Activated naive CD4-positive, alpha-beta T cell treated with anti-CD3 and anti-CD28 coated beads, Interleukin-2, amount 50 U/mL, for 24 hours (primary cell): Measurements from ENCODE around the gene C9orf72.

ENCODE experiments used
- H3K27ac Mint-ChIP-seq: one replicate; pipeline ENCODE4 v1.8.0; 2021; ENCODE audit warnings: mild to moderate bottlenecking, mixed read lengths
- H3K27me3 Mint-ChIP-seq: one replicate; pipeline ENCODE4 v1.8.0; 2021; ENCODE audit warnings: mixed read lengths
- H3K36me3 Mint-ChIP-seq: one replicate; pipeline ENCODE4 v1.8.0; 2021; ENCODE audit warnings: mixed read lengths
- H3K4me1 Mint-ChIP-seq: one replicate; pipeline ENCODE4 v1.8.0; 2021; ENCODE audit warnings: mixed read lengths
- H3K4me3 Mint-ChIP-seq: one replicate; pipeline ENCODE4 v1.8.0; 2021; ENCODE audit warnings: mild to moderate bottlenecking, mixed read lengths
- H3K9me3 Mint-ChIP-seq: one replicate; pipeline ENCODE4 v1.8.0; 2021; ENCODE audit warnings: mixed read lengths

The C9orf72 gene

DNA sequence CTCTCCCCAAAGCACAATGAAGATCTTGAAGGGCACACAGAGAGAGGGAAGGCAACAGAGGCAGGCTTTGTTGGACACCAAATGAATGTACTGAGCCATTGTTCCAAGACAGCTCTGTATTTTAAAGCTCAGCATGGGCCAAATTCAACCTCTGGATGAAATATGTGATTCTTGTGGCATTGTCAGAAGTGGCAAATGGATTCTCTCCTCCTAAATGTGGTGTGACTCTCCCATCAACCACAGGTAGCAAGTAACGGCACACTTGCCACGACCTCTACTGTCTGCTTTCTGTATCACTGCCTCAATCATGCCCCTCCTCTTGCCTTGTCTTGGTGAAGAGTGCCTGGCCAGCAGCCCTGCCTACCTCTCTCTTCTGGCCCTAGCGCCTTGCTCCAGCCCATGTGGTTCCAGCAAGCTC, 37.6 kb downstream of the C9orf72 start:
- no peak overlapping the region for H3K4me3 Mint-ChIP-seq
- H3K4me1 Mint-ChIP-seq = no peaks in the 10 kb centered on the region
- H3K36me3 Mint-ChIP-seq = peaks cover 6% of the 10 kb centered on the region
- no peak overlapping the region for H3K27ac Mint-ChIP-seq
- no peaks in the 10 kb centered on the region for H3K9me3 Mint-ChIP-seq
- no peaks in the 10 kb centered on the region for H3K27me3 Mint-ChIP-seq

DNA sequence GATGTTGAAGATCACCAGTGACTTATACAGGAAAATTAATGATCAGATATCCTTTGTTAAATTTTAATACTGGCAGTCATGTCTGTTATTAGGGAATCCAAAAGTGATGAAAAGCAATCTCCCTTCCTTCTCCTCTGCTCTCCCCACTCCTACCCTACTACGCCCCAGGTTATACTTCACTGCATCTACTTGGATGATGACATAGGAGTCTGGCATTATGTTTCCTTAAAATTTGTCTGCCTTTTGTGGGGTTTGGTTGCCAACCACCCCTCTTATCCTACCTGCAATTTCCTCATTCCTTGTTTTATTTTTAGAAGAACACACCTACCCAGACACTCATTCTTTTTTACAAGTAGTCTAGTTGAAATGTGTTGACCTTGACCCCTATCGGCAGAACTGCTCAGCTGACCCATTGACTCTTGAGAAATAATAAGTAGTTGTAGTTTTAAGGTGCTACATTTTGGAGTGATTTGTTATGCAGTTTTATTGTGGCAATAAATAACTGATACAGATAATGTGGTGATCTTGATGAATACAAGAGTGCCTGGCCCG, 38.5 kb downstream of the C9orf72 start:
- no peaks in the 10 kb centered on the region for H3K27me3 Mint-ChIP-seq
- no peaks in the 10 kb centered on the region for H3K9me3 Mint-ChIP-seq
- H3K36me3 Mint-ChIP-seq = peaks cover 6% of the 10 kb centered on the region
- H3K27ac Mint-ChIP-seq = no peak overlapping the region
- H3K4me1 Mint-ChIP-seq = no peaks in the 10 kb centered on the region
- H3K4me3 Mint-ChIP-seq = no peak overlapping the region

DNA sequence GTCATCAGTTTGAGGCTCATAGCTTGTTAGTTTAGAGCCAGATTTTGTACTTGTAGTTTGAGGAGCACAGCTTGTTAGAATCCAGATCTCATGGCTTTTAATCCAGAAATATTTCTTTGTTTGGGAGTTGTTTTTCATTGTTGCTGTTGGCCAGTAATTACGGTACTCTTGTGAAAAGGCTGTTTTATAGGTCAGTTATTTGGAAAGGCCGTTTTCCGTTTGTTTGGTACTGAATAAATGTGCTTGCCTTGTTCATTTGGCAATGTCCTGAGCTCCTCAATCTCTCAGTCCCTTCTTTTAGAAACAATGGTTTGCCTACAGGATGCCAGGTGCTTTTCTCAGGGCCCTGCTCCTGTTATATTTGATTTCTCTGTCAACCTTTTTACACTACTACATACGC, 39.1 kb downstream of the C9orf72 start:
- Mint-ChIP-seq H3K9me3 (no peaks in the 10 kb centered on the region), H3K27ac (no peak overlapping the region), H3K4me1 (no peaks in the 10 kb centered on the region), H3K36me3 (peaks cover 6% of the 10 kb centered on the region), H3K27me3 (no peaks in the 10 kb centered on the region), H3K4me3 (no peak overlapping the region)

DNA sequence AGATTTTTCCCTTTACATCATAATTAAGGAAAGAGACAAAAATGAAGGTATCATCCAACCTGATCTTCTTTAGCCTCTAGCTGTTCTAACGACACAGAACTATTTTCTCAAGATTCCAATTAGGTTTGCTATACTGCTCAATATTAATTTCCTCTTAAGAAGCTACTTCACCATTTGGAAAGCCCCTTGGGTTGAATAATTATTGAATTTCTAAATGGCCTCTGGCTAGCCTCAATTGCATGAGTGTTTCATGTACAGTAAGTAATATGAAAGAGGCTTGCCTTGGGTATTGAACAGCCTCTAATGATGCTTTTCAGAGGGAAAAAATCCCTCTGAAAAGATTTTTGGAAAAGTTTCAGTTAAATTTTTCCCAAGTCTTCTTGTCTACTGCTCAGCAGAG, 40.0 kb downstream of the C9orf72 start:
- Mint-ChIP-seq H3K27ac (no peak overlapping the region), H3K4me3 (no peak overlapping the region), H3K27me3 (no peaks in the 10 kb centered on the region)

DNA sequence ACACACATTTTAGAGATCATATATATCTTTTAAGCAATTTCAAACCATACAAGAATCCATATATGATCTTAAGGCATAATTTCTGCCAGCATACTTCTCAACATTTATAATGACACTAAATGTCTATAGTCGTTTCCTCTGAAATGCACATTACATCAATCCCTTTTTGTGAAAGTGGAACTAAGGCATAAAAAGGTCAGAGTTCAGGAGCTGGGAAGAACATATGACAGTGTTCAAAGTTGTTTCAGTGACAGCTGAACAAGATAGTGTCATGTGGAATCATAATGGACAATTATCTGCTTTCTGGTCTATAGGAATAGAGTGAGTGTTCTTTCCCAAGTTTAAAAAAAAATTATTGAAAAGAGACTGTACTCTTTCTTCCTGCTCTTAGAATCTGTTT, 41.2 kb downstream of the C9orf72 start:
- peaks cover 4% of the 10 kb centered on the region for H3K36me3 Mint-ChIP-seq
- H3K4me1 Mint-ChIP-seq = peaks cover 5% of the 10 kb centered on the region
- H3K9me3 Mint-ChIP-seq = no peaks in the 10 kb centered on the region
- H3K27ac Mint-ChIP-seq = no peak overlapping the region
- no peak overlapping the region for H3K4me3 Mint-ChIP-seq
- peaks cover 3% of the 10 kb centered on the region for H3K27me3 Mint-ChIP-seq

More for the DNA sequence above, 40.0 kb downstream of the C9orf72 start:
- Mint-ChIP-seq H3K9me3 (no peaks in the 10 kb centered on the region), H3K4me1 (peaks cover under 1% of the 10 kb centered on the region), H3K36me3 (peaks cover 6% of the 10 kb centered on the region)

DNA sequence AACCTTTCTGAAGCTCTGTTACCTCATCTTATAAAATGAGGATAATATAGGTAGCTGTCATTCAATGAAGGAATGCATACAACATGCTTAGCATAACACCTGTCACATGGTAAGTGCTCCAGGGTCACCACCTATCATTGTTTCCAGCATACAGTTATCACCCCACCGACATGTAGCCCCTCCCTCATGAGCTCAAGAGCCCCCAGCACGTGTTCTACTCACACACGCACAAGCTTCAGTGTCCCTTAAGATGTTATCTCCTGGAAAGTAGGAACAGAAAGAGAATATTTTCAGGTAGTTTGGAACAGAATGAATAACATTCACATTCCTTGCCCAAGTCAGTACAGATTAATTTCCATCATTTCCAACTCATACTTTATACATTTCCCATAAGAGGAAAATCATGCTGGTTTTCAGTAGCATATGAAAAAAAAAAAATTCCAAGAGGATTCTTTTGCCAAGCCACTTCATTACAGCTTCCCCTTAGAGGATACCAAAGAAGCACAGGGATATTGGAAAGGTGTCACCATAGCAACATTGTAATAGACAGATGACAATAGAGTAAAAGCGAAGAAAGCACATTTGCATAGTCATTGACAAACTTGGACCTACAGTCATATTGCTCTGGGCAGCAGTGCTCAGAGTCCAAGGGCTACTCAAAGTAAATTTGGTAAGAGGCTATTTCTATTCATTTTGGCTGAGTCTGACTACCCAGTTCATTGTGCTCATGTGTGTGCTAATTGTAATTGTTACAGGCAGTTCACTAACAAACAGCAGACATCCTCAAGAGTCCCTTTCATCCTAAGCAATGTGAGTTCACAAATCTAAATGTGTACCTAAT, 42.1 kb downstream of the C9orf72 start:
- Mint-ChIP-seq H3K4me1 (peaks cover 5% of the 10 kb centered on the region), H3K27ac (no peak overlapping the region), H3K36me3 (peaks cover 4% of the 10 kb centered on the region)

DNA sequence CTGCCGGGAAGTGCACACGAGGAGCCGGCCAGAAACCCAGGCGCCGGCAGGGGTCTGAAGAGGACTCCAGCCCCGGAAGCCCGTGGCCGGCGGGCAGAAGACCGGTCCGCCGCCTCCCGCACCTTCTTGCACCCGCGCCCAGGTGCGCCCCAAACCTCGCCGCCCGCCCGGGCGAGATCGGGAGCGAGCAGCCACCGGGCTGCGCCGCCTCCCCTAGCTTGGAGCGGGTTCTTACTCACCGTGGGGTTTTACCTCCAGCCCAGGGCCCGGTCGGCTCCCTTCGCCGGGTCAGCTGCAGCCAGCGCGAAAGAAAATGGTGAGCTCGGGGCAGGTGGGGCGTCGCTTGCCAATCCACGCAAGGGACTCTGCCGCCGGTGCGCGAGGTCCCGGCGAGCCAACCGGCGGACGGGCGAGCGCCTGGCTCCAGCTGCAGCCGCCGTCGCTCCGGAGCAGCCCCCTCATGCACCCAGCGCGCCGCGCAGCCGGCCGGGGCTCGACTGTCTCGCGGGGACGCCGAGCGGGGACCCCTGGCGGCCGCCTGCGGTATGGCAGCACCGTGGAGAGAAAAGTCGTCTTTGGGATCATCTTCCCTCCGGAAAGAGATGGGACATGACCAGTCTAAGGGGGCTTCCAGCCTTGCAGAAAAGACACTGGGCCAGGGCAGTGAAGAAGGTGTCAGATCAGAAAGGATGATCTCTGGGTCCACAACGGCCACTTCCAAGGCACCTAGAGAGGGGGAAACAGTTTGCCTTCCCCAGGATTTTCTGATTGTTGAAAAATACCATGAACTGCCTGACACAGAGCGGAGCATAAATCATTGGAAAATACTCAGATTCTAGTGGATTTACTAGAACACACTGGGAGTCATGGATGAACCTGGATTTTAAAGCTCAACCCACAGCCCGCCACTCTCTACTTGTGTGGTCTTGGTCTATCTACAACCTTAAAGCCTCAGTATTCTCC, 43.7 kb downstream of the C9orf72 start, which contains the start of gene MOB3B:
MOB3B (minus strand) TSS at position 499 of the 963 bp plus-strand sequence. CDS start 74,264 bp downstream, outside the sequence.
- Mint-ChIP-seq H3K27me3 (peaks cover 3% of the 10 kb centered on the region), H3K4me1 (peaks cover 5% of the 10 kb centered on the region), H3K27ac (peak within 1 kb of the TSS; percentile 66), H3K36me3 (peaks cover 4% of the 10 kb centered on the region), H3K4me3 (peak within 1 kb of the TSS; percentile 87), H3K9me3 (no peaks in the 10 kb centered on the region)

More for the DNA sequence above, 42.1 kb downstream of the C9orf72 start:
- Mint-ChIP-seq H3K27me3 (peaks cover 3% of the 10 kb centered on the region), H3K4me3 (no peak overlapping the region), H3K9me3 (no peaks in the 10 kb centered on the region)

DNA sequence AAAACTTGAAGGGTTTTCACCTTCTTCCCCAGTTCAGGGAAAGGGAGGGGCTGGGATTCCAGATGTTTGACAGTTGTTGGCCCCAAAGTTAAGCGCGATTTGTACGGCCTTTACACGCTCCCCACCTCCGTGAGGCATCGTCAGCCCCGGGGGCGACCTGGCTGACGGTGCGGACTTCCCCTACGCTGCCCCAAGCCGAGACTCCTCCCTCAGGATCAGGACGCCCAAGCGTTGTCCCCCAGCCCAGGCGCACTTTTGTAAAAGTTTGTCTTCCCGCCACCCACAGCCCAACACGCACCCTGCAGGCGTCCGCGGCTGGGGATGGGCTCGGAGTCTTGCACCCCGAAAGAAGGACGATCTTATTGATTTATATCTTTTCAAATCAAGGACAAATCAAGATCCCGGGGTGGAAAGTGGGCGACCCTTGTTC, 44.4 kb downstream of the C9orf72 start:
- Mint-ChIP-seq H3K27ac (peak overlapping the region; percentile 66), H3K9me3 (no peaks in the 10 kb centered on the region), H3K4me3 (peak overlapping the region; percentile 87), H3K4me1 (peaks cover 5% of the 10 kb centered on the region), H3K36me3 (peaks cover 2% of the 10 kb centered on the region), H3K27me3 (peaks cover 3% of the 10 kb centered on the region)

DNA sequence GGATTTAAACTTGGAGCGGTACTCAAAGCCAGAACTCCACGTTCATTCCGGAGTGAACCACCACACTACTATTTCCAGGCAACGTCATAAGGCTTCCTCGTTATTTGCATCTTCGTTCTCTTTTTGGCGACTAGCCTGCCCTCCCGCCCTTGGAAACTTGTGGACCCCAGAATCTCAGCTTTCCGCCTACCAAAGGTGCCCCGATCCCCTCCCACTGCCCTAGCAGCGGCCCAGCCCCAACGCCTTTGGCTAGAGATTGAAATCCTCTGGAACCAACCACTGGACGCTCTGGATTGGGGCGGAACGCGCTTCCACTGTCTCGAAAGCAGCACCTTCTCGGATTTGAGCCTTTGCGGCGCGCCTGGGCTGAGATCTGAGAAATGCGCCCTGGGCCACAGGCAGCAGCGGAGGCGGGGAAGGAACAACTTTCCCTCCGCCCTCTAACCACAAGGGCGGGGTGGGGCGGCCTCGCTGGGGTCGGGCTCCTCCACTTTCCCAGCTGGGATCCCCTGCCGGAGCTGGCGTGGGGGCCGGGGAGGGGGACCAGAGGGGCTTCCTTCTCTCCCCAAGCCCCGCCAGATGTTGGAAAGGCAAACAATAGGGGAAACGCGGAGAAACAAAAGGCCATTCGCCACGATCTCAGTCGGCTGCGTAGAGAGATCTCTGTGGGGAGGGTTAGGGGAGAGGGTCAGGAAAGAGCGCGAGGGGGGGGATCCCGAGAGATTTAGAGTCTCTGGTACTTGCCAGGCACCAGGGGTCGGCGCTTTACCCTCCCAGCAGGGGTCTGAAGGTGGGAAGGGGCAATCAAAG, 45.0 kb downstream of the C9orf72 start:
- H3K4me3 Mint-ChIP-seq = peak overlapping the region; percentile 87
- peaks cover 2% of the 10 kb centered on the region for H3K36me3 Mint-ChIP-seq
- H3K27ac Mint-ChIP-seq = no peak overlapping the region
- H3K4me1 Mint-ChIP-seq = peaks cover 5% of the 10 kb centered on the region
- no peaks in the 10 kb centered on the region for H3K9me3 Mint-ChIP-seq
- H3K27me3 Mint-ChIP-seq = peaks cover 3% of the 10 kb centered on the region

DNA sequence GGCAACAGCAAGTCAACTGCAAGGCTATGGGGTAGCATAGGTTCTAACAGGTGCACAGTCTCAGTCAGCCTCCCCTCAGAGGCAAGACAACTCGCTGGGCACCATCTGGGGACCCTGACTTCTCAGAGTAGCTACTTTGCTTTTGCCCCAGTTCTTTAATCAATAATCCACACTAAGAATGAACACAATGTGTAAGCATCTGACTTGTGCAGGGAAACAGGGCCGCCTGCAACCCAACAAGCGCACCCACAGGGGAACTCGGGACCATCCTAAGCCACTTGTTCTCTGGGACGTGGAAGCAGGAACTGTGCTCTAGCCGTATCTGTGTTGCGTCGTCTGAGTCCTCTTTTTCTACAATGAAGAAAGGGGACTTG, 45.6 kb downstream of the C9orf72 start:
- Mint-ChIP-seq H3K27me3 (peaks cover 3% of the 10 kb centered on the region), H3K4me1 (peaks cover 5% of the 10 kb centered on the region), H3K27ac (no peak overlapping the region), H3K9me3 (no peaks in the 10 kb centered on the region), H3K36me3 (peaks cover 2% of the 10 kb centered on the region), H3K4me3 (peak overlapping the region; percentile 87)

DNA sequence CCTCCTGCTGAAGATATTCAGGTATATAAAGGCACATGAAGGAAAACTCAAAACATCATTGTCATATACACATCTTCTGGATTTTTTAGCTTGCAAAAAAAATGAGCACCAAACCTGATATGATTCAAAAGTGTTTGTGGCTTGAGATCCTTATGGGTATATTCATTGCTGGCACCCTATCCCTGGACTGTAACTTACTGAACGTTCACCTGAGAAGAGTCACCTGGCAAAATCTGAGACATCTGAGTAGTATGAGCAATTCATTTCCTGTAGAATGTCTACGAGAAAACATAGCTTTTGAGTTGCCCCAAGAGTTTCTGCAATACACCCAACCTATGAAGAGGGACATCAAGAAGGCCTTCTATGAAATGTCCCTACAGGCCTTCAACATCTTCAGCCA, 49.0 kb downstream of the C9orf72 start, which contains the start of gene IFNK:
IFNK (plus strand) TSS at position 55 of the 400 bp plus-strand sequence; CDS start at position 102, 47 bp downstream.
- Mint-ChIP-seq H3K9me3 (no peaks in the 10 kb centered on the region), H3K27ac (no peak within 1 kb of the TSS), H3K27me3 (peaks cover 3% of the 10 kb centered on the region), H3K4me3 (no peak within 1 kb of the TSS), H3K4me1 (peaks cover 5% of the 10 kb centered on the region), H3K36me3 (no peaks in the 10 kb centered on the region)

DNA sequence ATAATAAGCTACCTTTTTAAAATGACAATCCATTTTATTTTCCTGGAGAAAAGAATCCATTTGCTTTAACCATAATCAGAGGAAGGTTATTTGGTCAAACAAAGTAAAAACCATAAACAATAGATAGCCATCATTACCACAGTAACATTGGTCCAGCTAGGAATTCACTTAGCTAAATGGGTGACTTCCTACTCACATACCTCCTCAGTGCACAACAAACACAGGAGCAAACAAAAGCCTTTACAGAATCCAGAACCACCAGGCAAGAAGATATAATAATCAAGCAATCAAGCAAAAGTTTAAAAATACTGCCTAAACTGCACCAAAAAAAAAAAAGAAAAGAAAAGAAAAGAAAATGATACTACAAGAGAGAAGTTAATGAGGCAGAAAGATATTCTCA, 50.1 kb downstream of the C9orf72 start:
- Mint-ChIP-seq H3K4me3 (no peak overlapping the region), H3K9me3 (no peaks in the 10 kb centered on the region), H3K36me3 (no peaks in the 10 kb centered on the region), H3K4me1 (peaks cover 3% of the 10 kb centered on the region), H3K27ac (no peak overlapping the region), H3K27me3 (peaks cover 1% of the 10 kb centered on the region)

DNA sequence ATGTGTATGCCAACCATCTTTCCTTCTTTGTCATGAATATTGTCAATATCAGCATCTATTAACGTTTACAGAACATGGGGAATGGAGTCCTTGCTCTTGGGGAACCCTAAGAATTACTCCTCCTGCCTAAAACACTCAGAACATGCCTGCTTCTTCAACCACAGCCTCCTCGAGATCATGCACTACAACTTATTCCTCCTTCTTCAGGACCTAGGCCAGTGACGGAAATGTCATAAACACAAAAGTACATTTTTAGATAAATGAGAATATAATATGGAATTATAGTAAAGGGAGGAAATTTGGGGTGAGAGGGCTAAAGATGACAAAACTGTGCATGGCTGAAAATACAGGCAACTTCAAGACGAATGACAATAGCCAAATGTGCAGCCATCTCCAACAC, 52.3 kb downstream of the C9orf72 start:
- no peak overlapping the region for H3K4me3 Mint-ChIP-seq
- H3K4me1 Mint-ChIP-seq = no peaks in the 10 kb centered on the region
- H3K9me3 Mint-ChIP-seq = no peaks in the 10 kb centered on the region
- no peak overlapping the region for H3K27ac Mint-ChIP-seq
- H3K27me3 Mint-ChIP-seq = no peaks in the 10 kb centered on the region
- H3K36me3 Mint-ChIP-seq = no peaks in the 10 kb centered on the region

DNA sequence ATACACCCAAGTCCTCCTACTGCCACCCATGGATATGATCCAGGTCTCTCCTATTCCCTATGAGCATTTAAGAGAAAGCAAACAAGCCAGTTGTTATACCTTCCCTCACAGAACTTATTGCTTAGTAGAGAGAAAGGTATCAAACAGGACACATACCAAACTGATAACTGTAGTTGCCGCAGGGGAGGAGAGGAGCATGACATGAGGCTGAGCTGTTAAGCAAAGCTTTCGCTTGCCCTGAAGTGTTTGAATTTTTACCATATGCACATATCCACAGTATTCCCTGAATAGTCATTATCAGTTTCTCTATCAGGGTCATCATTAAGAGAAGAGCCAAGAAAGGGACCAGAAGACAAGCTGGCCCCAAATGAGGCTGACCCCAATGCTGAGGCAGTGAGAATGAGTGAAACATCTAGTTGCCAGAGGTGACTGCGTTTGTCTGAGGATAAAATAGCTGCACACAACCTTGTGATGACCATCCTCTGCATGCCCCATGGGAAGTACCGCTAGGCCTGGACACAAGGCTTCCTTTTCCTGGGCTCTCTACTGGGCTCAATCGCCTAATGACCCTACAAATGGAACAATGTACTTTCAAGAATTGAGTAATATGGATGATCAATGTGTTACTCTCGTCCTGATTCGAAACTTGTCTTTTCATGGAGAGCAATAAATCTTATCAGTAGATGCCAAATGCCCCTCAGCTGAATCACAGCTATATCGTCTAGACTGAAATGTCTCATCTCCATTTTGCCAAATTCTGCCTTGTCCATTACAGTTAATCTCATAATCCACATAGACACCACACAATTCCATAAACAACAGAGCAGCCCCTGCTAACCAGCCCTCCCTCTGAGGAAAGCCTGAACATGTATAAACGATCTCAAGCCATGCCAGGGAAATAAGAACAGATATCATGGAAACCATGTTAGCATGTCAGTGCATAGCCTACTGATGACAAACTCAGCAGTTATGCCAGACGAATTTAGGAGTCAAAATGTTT, 53.5 kb downstream of the C9orf72 start:
- Mint-ChIP-seq H3K27me3 (no peaks in the 10 kb centered on the region), H3K27ac (no peak overlapping the region), H3K4me1 (no peaks in the 10 kb centered on the region), H3K36me3 (peaks cover 2% of the 10 kb centered on the region), H3K4me3 (no peak overlapping the region), H3K9me3 (no peaks in the 10 kb centered on the region)
